ENCODE results near the gene XYLT2. TPM values are rescaled to one million over a fixed set of nuclear protein-coding genes. Genes with fewer than 3 reads are reported as not detected.

The XYLT2 gene
- total and polyA plus RNA-seq, 2 of the 8 experiments (the other 6 are each of a cell fraction or from before 2014, with no cell fraction given) = 28.0 to 29.9 TPM

- TF ChIP-seq E2F6 (IDR thresholded peaks at IDR 0.05) = no peak
- TF ChIP-seq TBP (IDR thresholded peaks at IDR 0.05; ENCODE audit: low read depth, low read length) = no peak
- TF ChIP-seq POLR2A (IDR thresholded peaks at IDR 0.05; ENCODE audit: control extremely low read depth in 1 of 2, low read depth in 2 of 2, low read length in 2 of 2) = no peak
- TF ChIP-seq GTF2F1 (IDR thresholded peaks at IDR 0.05; ENCODE audit: borderline replicate concordance, low read depth, low read length) = no peak
- no peak for TF ChIP-seq NRF1 (IDR thresholded peaks at IDR 0.05; ENCODE audit: low read depth, low read length)
- no peak for TF ChIP-seq KDM4A (IDR thresholded peaks at IDR 0.05; ENCODE audit: low read depth, low read length, severe bottlenecking)
- no peak for TF ChIP-seq SUZ12 (IDR thresholded peaks at IDR 0.05; ENCODE audit: low read length)
- Histone ChIP-seq H2BK5ac (ENCODE audit: low read depth, low read length) (no peak overlapping the region), H3K4ac (replicated peaks; ENCODE audit: insufficient read length, low read depth, low read length) (no peak overlapping the region), H2AK5ac (ENCODE audit: low read depth, low read length) (no peak overlapping the region), H4K91ac (replicated peaks; ENCODE audit: insufficient read length, low read length) (no peak overlapping the region), H3K36me3 (ENCODE audit: control insufficient read depth in 2 of 4, insufficient read depth in 4 of 4, low read length in 3 of 4) (peaks cover 44 to 88% (median 79%) of the 10 kb centered on the region in 4 experiments), H3K56ac (replicated peaks; ENCODE audit: insufficient read length, low read depth, low read length) (no peak overlapping the region), H3K79me1 (ENCODE audit: low read depth, low read length) (no peaks in the 10 kb centered on the region), H2BK20ac (ENCODE audit: low read length) (no peak overlapping the region), H3K23ac (ENCODE audit: insufficient read length) (no peak overlapping the region), H4K20me1 (replicated peaks in 1 of 2; ENCODE audit: control insufficient read depth in 1 of 2, insufficient read depth in 2 of 2, low read length in 2 of 2) (peaks cover 4 to 10% of the 10 kb centered on the region in 2 experiments), H2BK120ac (replicated peaks; ENCODE audit: low read depth, low read length) (no peak overlapping the region), H3K18ac (ENCODE audit: extremely low read depth, low read length) (no peak overlapping the region), H2BK15ac (ENCODE audit: low read length) (no peak overlapping the region), H3K4me1 (replicated peaks in 1 of 4; ENCODE audit: control insufficient read depth in 3 of 4, insufficient read depth in 4 of 4, low read length in 3 of 4) (no peaks in the 10 kb centered on the region), H4K5ac (ENCODE audit: insufficient read length, low read depth, low read length) (no peak overlapping the region), H3K14ac (ENCODE audit: insufficient read length) (no peak overlapping the region), H3K27me3 (replicated peaks in 1 of 4; ENCODE audit: control insufficient read depth in 3 of 4, extremely low read depth in 1 of 4, insufficient read depth in 3 of 4, low read length in 3 of 4) (no peaks in the 10 kb centered on the region), H4K8ac (ENCODE audit: extremely low read depth, insufficient read depth, low read length) (no peak overlapping the region), H3K9me3 (ENCODE audit: insufficient read depth in 2 of 2, low read depth in 1 of 2, low read length in 1 of 2) (no peaks in the 10 kb centered on the region), H2BK12ac (ENCODE audit: low read depth, low read length) (no peak overlapping the region), H3K23me2 (ENCODE audit: low read depth, low read length) (no peaks in the 10 kb centered on the region), H3K4me2 (ENCODE audit: insufficient read depth in 1 of 2, low read depth in 2 of 2, low read length in 2 of 2) (no peak overlapping the region), H2AFZ (ENCODE audit: low read length) (no peak overlapping the region), H3K27ac (ENCODE audit: low read depth, low read length) (no peak overlapping the region), H3K79me2 (ENCODE audit: control insufficient read depth in 1 of 2, insufficient read depth in 2 of 2, low read length in 2 of 2) (no peaks in the 10 kb centered on the region), H3K9ac (replicated peaks in 1 of 4; ENCODE audit: extremely low read depth in 1 of 4, low read depth in 3 of 4, low read length in 3 of 4) (no peak overlapping the region), H3K4me3 (ENCODE audit: extremely low read depth in 1 of 4, insufficient read depth in 2 of 4, low read depth in 3 of 4, low read length in 4 of 4) (no peak overlapping the region)
- DNase-seq (ENCODE audit: low read depth in 1 of 2, low spot score in 2 of 2) (no peak), FAIRE-seq (no peak)
- POLR2A ChIA-PET (ENCODE audit: partially characterized antibody) = interaction anchor here (0.9 to 27.4 kb wide), 5 partner anchors 7 to 42 kb away, joined by 3 to 313 read pairs (median 4); partner anchors contain the start of genes EME1, LRRC59, MRPL27 and XYLT2
- 92% methylated on average over 3 of the region's 3 CpGs; no CpG with 5 or more reads in 1 of the 2 experiments for WGBS, 2 experiments (ENCODE audit: extremely low coverage in 1 of 2, insufficient coverage in 1 of 2, insufficient read length in 1 of 2, insufficient replicate concordance in 2 of 2, low coverage in 1 of 2, low lambda C conversion rate in 2 of 2, missing lambda C conversion rate in 1 of 2)
- CTCF ChIA-PET (ENCODE audit: partially characterized antibody) = interaction anchor here (1.1 to 1.8 kb wide), 3 partner anchors 9 to 27 kb away, joined by 6 to 13 read pairs (median 7); partner anchors contain the start of gene LRRC59
These were observed 42.8 kb downstream of the XYLT2 start for GRCh38 chr17:50388728-50389127.
